HepG2 (cell line): ENCODE measurements around the gene COX6A2. TPM values are rescaled to one million over a fixed set of nuclear protein-coding genes. Genes with fewer than 3 reads are reported as not detected.

Experiments used
- AKAP8 ChIP-seq: sonication (generic); formaldehyde crosslinking; IDR thresholded peaks from 2 replicates; pipeline ENCODE4 v1.5.1; 2020; ENCODE audit warnings: mild to moderate bottlenecking, missing genetic modification reagents
- ATRX ChIP-seq: sonication (generic); formaldehyde crosslinking; IDR thresholded peaks from 2 replicates; pipeline ENCODE4 v1.4.0; 2020; ENCODE audit warnings: missing genetic modification reagents, borderline replicate concordance
- CBX1 ChIP-seq: IDR thresholded peaks from one replicate; pipeline ENCODE4 v1.6.1; 2016; ENCODE audit warnings: antibody characterized with exemption, low read depth
- DPF2 ChIP-seq: sonication (generic); formaldehyde crosslinking; IDR thresholded peaks from 2 replicates; pipeline ENCODE4 v1.4.0; 2020; ENCODE audit warnings: mild to moderate bottlenecking, low read depth, missing genetic modification reagents, borderline replicate concordance
- FOXA3 ChIP-seq: IDR thresholded peaks from 2 replicates; pipeline ENCODE4 v1.6.1; 2016; ENCODE audit warnings: missing genetic modification reagents, missing compliant biosample characterization
- FOXK1 ChIP-seq: sonication (generic); formaldehyde crosslinking; IDR thresholded peaks from 2 replicates; pipeline ENCODE4 v1.4.0; 2020; ENCODE audit warnings: low read depth, missing genetic modification reagents, borderline replicate concordance
- FOXO1 ChIP-seq: sonication (generic); formaldehyde crosslinking; IDR thresholded peaks from 2 replicates; pipeline ENCODE4 v1.4.0; 2020; ENCODE audit warnings: missing genetic modification reagents
- HIC2 ChIP-seq: sonication (generic); formaldehyde crosslinking; IDR thresholded peaks from 2 replicates; pipeline ENCODE4 v1.9.0; 2022; ENCODE audit warnings: low read depth, missing genetic modification reagents
- RAD51 ChIP-seq: fragments of 450-650 bp; IDR thresholded peaks from 2 replicates; pipeline ENCODE4 v1.6.1; 2016; ENCODE audit warnings: borderline replicate concordance
- RFXAP ChIP-seq: sonication (generic); formaldehyde crosslinking; IDR thresholded peaks from 2 replicates; pipeline ENCODE4 v1.4.0; 2020; ENCODE audit warnings: missing genetic modification reagents, borderline replicate concordance
- SNAPC2 ChIP-seq: sonication (generic); formaldehyde crosslinking; IDR thresholded peaks from 2 replicates; pipeline ENCODE4 v1.8.1; 2022; ENCODE audit warnings: mild to moderate bottlenecking, missing genetic modification reagents
- ZBTB2 ChIP-seq: sonication (generic); formaldehyde crosslinking; IDR thresholded peaks from 2 replicates; pipeline ENCODE4 v1.8.0; 2022; ENCODE audit warnings: low read depth, missing genetic modification reagents
- ZFAT ChIP-seq: sonication (generic); formaldehyde crosslinking; conservative IDR thresholded peaks from 2 replicates; pipeline ENCODE4 v1.8.1; 2023; ENCODE audit warnings: missing genetic modification reagents, inconsistent platforms
- ZHX2 ChIP-seq, 2 experiments: sonication (generic) in 1 of 2; formaldehyde crosslinking in 1 of 2; IDR thresholded peaks; 2 replicates each; pipeline versions ENCODE4 v1.6.1 to v1.9.0; 2014 to 2022; ENCODE audit warnings: antibody characterized with exemption in 1 of 2, borderline replicate concordance in 1 of 2, inconsistent platforms in 1 of 2, low read depth in 1 of 2, missing genetic modification reagents in 1 of 2
- ZMYM3 ChIP-seq: sonication (generic); formaldehyde crosslinking; IDR thresholded peaks from 2 replicates; pipeline ENCODE4 v1.5.1; 2020; ENCODE audit warnings: mild to moderate bottlenecking, missing genetic modification reagents
- ZNF143 ChIP-seq: sonication (generic); formaldehyde crosslinking; IDR thresholded peaks from 2 replicates; pipeline ENCODE4 v1.4.0; 2020; ENCODE audit warnings: missing genetic modification reagents
- ZNF256 ChIP-seq: sonication (generic); formaldehyde crosslinking; conservative IDR thresholded peaks from 2 replicates; pipeline ENCODE4 v1.4.0; 2020; ENCODE audit warnings: missing genetic modification reagents
- ZNF564 ChIP-seq: sonication (generic); formaldehyde crosslinking; IDR thresholded peaks from 2 replicates; pipeline ENCODE4 v1.8.1; 2023; ENCODE audit warnings: mild to moderate bottlenecking, missing genetic modification reagents
- polyA plus RNA-seq, 8 experiments: library from polyadenylated mRNA; depleted of rRNA in 3 of 8; stranded (reverse) in 7 of 8; unstranded in 1 of 8; fragments of >200 nt; fragmentation: Illumina TruSeq in 4 of 8; extraction: Trizol in 4 of 8; gene quantifications; 2 replicates each; pipeline versions ENCODE4 v1.2.1 to v1.2.3, GENCODE V29; 2011 to 2016; ENCODE audit warnings: low read depth in 4 of 8, missing spikeins in 1 of 8, mixed read lengths in 1 of 8; ENCODE audit not compliant: insufficient read depth in 1 of 8
- total RNA-seq, 5 experiments: library from RNA; depleted of rRNA; stranded (reverse); fragments of >200 nt; fragmentation: Illumina TruSeq; extraction: Trizol; gene quantifications; 2 replicates each; pipeline ENCODE4 v1.2.3, GENCODE V29; 2016; ENCODE audit warnings: low read depth in 1 of 5
- TF ChIP-seq, protein P1 (sequence below): sonication (generic); formaldehyde crosslinking; IDR thresholded peaks from 2 replicates; pipeline ENCODE4 v1.5.0; 2020; ENCODE audit warnings: missing genetic modification reagents
- TF ChIP-seq, protein P2 (sequence below): sonication (generic); formaldehyde crosslinking; IDR thresholded peaks from 2 replicates; pipeline ENCODE4 v1.8.1; 2023; ENCODE audit warnings: mild to moderate bottlenecking, missing genetic modification reagents

Gene COX6A2
- total and polyA plus RNA-seq, 2 of the 13 experiments (the other 11 are each of a cell fraction or from before 2014, with no cell fraction given) = not detected

GRCh38 chr16:31460582-31461002 is 32.4 kb upstream of the COX6A2 start (continued):
- TF ChIP-seq HIC2 (CRISPR knock-in tag) (no peak), RFXAP (CRISPR knock-in tag) (no peak), FOXA3 (CRISPR knock-in tag) (0 out of 2 replicates have a peak, but pooled peaks have one; percentile 15), ZNF256 (CRISPR knock-in tag) (no peak), ATRX (CRISPR knock-in tag) (no peak), SNAPC2 (CRISPR knock-in tag) (no peak), CBX1 (no peak), DPF2 (CRISPR knock-in tag) (no peak), ZNF564 (CRISPR knock-in tag) (no peak), ZMYM3 (CRISPR knock-in tag) (no peak; the same call in 1 of the 2 replicates), ZFAT (CRISPR knock-in tag) (no peak), FOXO1 (CRISPR knock-in tag) (0 out of 2 replicates have a peak, but pooled peaks have one; percentile 30), ZBTB2 (CRISPR knock-in tag) (no peak), FOXK1 (CRISPR knock-in tag) (peak; percentile 13; the same call in 1 of the 2 replicates), RAD51 (no peak), ZHX2 (IDR thresholded peaks at IDR 0.05; ENCODE audit: low read depth) (no peak), ZHX2 (CRISPR knock-in tag; IDR thresholded peaks at IDR 0.05; ENCODE audit: borderline replicate concordance) (no peak), ZNF143 (CRISPR knock-in tag) (no peak), AKAP8 (CRISPR knock-in tag) (no peak)
- TF ChIP-seq, protein P1, sequence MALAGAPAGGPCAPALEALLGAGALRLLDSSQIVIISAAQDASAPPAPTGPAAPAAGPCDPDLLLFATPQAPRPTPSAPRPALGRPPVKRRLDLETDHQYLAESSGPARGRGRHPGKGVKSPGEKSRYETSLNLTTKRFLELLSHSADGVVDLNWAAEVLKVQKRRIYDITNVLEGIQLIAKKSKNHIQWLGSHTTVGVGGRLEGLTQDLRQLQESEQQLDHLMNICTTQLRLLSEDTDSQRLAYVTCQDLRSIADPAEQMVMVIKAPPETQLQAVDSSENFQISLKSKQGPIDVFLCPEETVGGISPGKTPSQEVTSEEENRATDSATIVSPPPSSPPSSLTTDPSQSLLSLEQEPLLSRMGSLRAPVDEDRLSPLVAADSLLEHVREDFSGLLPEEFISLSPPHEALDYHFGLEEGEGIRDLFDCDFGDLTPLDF (CRISPR knock-in tag) = no peak
- TF ChIP-seq, protein P2, sequence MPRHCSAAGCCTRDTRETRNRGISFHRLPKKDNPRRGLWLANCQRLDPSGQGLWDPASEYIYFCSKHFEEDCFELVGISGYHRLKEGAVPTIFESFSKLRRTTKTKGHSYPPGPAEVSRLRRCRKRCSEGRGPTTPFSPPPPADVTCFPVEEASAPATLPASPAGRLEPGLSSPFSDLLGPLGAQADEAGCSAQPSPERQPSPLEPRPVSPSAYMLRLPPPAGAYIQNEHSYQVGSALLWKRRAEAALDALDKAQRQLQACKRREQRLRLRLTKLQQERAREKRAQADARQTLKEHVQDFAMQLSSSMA (CRISPR knock-in tag) = no peak
